Measurements from ENCODE around the gene UBE2L5. TPM values are rescaled to one million over a fixed set of nuclear protein-coding genes. Genes with fewer than 3 reads are reported as not detected.

Gene UBE2L5
- total RNA-seq, 1 experiment from 2014 or later, result 0.13 TPM

DNA sequence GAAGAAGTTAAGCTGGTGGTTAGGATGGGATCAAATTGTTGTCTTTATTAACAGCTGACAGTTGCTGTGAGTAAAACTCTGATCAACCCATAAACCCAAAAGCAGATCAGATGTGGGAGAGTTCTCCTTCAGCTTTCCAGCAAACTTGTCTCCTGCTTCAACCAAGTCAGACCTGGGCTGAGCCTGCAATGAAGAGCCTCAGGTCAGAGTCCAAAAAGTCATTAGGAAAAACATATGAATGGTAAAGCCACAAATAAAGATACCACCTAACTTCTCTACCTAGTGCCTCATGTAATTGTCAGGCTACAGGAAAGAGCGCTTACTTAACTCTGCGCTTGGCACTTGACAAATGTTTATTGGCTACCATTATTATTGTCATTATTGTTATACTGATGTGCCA, 21.9 kb upstream of the UBE2L5 start:
- Mint-ChIP-seq H3K27ac (no peak overlapping the region), H3K4me1 (peaks cover 28% of the 10 kb centered on the region), H3K27me3 (ENCODE audit: low read depth) (no peaks in the 10 kb centered on the region; the same call in none of the 2 replicates), H3K36me3 (no peaks in the 10 kb centered on the region), H3K4me3 (no peak overlapping the region), H3K9me3 (no peaks in the 10 kb centered on the region)
- ChIA-PET CTCF (no interaction called here), POLR2A (no interaction called here)
- TF ChIP-seq ZSCAN18 (CRISPR knock-in tag; IDR thresholded peaks at IDR 0.05) (no peak), MXD4 (CRISPR knock-in tag; IDR thresholded peaks at IDR 0.05; ENCODE audit: borderline replicate concordance) (no peak), ELF4 (CRISPR knock-in tag; IDR thresholded peaks at IDR 0.05; ENCODE audit: low read depth) (no peak), SOX15 (CRISPR knock-in tag; IDR thresholded peaks at IDR 0.05) (no peak), ERG (CRISPR knock-in tag; IDR thresholded peaks at IDR 0.05) (no peak), ESRRA (CRISPR knock-in tag; IDR thresholded peaks at IDR 0.05; ENCODE audit: borderline replicate concordance) (no peak), PREB (CRISPR knock-in tag; IDR thresholded peaks at IDR 0.05; ENCODE audit: borderline replicate concordance) (no peak), ZNF121 (CRISPR knock-in tag; IDR thresholded peaks at IDR 0.05) (no peak), NFYB (CRISPR knock-in tag; conservative IDR thresholded peaks at IDR 0.05; ENCODE audit: low read depth) (no peak), HMGXB4 (CRISPR knock-in tag; IDR thresholded peaks at IDR 0.05) (no peak), IRF1 (CRISPR knock-in tag; IDR thresholded peaks at IDR 0.05) (no peak), JAZF1 (CRISPR knock-in tag; IDR thresholded peaks at IDR 0.05) (no peak), IRF2 (CRISPR knock-in tag; IDR thresholded peaks at IDR 0.05; ENCODE audit: borderline replicate concordance, low read depth) (no peak)
- TF ChIP-seq, protein P1, sequence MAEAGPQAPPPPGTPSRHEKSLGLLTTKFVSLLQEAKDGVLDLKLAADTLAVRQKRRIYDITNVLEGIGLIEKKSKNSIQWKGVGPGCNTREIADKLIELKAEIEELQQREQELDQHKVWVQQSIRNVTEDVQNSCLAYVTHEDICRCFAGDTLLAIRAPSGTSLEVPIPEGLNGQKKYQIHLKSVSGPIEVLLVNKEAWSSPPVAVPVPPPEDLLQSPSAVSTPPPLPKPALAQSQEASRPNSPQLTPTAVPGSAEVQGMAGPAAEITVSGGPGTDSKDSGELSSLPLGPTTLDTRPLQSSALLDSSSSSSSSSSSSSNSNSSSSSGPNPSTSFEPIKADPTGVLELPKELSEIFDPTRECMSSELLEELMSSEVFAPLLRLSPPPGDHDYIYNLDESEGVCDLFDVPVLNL (CRISPR knock-in tag; IDR thresholded peaks at IDR 0.05; ENCODE audit: borderline replicate concordance, low read depth), result no peak
- TF ChIP-seq, protein P2, sequence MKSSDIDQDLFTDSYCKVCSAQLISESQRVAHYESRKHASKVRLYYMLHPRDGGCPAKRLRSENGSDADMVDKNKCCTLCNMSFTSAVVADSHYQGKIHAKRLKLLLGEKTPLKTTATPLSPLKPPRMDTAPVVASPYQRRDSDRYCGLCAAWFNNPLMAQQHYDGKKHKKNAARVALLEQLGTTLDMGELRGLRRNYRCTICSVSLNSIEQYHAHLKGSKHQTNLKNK (CRISPR knock-in tag; IDR thresholded peaks at IDR 0.05), result no peak
- TF ChIP-seq, protein P3, sequence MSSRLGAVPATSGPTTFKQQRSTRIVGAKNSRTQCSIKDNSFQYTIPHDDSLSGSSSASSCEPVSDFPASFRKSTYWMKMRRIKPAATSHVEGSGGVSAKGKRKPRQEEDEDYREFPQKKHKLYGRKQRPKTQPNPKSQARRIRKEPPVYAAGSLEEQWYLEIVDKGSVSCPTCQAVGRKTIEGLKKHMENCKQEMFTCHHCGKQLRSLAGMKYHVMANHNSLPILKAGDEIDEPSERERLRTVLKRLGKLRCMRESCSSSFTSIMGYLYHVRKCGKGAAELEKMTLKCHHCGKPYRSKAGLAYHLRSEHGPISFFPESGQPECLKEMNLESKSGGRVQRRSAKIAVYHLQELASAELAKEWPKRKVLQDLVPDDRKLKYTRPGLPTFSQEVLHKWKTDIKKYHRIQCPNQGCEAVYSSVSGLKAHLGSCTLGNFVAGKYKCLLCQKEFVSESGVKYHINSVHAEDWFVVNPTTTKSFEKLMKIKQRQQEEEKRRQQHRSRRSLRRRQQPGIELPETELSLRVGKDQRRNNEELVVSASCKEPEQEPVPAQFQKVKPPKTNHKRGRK (CRISPR knock-in tag; IDR thresholded peaks at IDR 0.05; ENCODE audit: borderline replicate concordance), result no peak
- TF ChIP-seq, protein P4, sequence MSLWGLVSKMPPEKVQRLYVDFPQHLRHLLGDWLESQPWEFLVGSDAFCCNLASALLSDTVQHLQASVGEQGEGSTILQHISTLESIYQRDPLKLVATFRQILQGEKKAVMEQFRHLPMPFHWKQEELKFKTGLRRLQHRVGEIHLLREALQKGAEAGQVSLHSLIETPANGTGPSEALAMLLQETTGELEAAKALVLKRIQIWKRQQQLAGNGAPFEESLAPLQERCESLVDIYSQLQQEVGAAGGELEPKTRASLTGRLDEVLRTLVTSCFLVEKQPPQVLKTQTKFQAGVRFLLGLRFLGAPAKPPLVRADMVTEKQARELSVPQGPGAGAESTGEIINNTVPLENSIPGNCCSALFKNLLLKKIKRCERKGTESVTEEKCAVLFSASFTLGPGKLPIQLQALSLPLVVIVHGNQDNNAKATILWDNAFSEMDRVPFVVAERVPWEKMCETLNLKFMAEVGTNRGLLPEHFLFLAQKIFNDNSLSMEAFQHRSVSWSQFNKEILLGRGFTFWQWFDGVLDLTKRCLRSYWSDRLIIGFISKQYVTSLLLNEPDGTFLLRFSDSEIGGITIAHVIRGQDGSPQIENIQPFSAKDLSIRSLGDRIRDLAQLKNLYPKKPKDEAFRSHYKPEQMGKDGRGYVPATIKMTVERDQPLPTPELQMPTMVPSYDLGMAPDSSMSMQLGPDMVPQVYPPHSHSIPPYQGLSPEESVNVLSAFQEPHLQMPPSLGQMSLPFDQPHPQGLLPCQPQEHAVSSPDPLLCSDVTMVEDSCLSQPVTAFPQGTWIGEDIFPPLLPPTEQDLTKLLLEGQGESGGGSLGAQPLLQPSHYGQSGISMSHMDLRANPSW (CRISPR knock-in tag; conservative IDR thresholded peaks at IDR 0.05; ENCODE audit: low read depth), result no peak
- no peak for ATAC-seq
- DNase-seq (ENCODE audit: low spot score), result no peak

Data from WTC11 (cell line).